ENCODE measurements around the gene HGS.

DNA sequence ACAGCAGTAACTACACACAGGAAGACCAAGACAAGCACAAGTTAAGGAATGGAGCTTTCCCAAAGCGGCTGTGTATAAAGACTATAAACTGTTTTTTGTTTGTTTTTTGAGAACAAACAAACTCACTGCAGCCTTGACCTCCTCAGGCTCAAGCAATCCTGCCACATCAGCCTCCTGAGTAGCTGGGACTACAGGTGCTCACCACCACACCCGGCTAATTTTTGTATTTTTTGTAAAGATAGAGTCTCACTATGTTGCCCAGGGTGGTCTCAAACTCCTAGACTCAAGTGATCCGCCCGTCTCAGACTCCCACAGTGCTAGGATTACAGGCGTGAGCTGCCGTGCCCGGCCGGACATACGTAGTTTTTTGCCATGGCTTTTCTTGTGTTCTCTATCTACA, 23.4 kb upstream of the HGS start:
- TF ChIP-seq, protein P1, sequence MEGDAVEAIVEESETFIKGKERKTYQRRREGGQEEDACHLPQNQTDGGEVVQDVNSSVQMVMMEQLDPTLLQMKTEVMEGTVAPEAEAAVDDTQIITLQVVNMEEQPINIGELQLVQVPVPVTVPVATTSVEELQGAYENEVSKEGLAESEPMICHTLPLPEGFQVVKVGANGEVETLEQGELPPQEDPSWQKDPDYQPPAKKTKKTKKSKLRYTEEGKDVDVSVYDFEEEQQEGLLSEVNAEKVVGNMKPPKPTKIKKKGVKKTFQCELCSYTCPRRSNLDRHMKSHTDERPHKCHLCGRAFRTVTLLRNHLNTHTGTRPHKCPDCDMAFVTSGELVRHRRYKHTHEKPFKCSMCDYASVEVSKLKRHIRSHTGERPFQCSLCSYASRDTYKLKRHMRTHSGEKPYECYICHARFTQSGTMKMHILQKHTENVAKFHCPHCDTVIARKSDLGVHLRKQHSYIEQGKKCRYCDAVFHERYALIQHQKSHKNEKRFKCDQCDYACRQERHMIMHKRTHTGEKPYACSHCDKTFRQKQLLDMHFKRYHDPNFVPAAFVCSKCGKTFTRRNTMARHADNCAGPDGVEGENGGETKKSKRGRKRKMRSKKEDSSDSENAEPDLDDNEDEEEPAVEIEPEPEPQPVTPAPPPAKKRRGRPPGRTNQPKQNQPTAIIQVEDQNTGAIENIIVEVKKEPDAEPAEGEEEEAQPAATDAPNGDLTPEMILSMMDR (IDR thresholded peaks at IDR 0.05; ENCODE audit: poor library complexity, severe bottlenecking), result no peak
- no peak for TF ChIP-seq POLR2AphosphoS5 (IDR thresholded peaks at IDR 0.05)
- TF ChIP-seq, protein P2, sequence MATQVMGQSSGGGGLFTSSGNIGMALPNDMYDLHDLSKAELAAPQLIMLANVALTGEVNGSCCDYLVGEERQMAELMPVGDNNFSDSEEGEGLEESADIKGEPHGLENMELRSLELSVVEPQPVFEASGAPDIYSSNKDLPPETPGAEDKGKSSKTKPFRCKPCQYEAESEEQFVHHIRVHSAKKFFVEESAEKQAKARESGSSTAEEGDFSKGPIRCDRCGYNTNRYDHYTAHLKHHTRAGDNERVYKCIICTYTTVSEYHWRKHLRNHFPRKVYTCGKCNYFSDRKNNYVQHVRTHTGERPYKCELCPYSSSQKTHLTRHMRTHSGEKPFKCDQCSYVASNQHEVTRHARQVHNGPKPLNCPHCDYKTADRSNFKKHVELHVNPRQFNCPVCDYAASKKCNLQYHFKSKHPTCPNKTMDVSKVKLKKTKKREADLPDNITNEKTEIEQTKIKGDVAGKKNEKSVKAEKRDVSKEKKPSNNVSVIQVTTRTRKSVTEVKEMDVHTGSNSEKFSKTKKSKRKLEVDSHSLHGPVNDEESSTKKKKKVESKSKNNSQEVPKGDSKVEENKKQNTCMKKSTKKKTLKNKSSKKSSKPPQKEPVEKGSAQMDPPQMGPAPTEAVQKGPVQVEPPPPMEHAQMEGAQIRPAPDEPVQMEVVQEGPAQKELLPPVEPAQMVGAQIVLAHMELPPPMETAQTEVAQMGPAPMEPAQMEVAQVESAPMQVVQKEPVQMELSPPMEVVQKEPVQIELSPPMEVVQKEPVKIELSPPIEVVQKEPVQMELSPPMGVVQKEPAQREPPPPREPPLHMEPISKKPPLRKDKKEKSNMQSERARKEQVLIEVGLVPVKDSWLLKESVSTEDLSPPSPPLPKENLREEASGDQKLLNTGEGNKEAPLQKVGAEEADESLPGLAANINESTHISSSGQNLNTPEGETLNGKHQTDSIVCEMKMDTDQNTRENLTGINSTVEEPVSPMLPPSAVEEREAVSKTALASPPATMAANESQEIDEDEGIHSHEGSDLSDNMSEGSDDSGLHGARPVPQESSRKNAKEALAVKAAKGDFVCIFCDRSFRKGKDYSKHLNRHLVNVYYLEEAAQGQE (IDR thresholded peaks at IDR 0.05; ENCODE audit: borderline replicate concordance), result no peak
- TF ChIP-seq SMC3 (conservative IDR thresholded peaks at IDR 0.05; ENCODE audit: poor library complexity), result no peak
- no peak for TF ChIP-seq EZH2 (IDR thresholded peaks at IDR 0.05; ENCODE audit: borderline replicate concordance, insufficient read depth, low read length, poor library complexity, severe bottlenecking)
- no peak for TF ChIP-seq MXI1 (conservative IDR thresholded peaks at IDR 0.05; ENCODE audit: poor library complexity, severe bottlenecking)
